ENCODE measurements around the gene DUS2. TPM values are rescaled to one million over a fixed set of nuclear protein-coding genes. Genes with fewer than 3 reads are reported as not detected.
"Not testable (repeated sequence)": the region's sequence is repeated elsewhere in the genome, so short reads cannot be mapped to it uniquely, and the experiment has no call there.

DUS2 gene
- total RNA-seq, 1 experiment from 2014 or later: 33.6 TPM

- intact Hi-C loops (cut with micrococcal nuclease; ENCODE audit: unreplicated experiment): no loop called here
- no peaks in the 10 kb centered on the region for H3K27me3 Mint-ChIP-seq (ENCODE audit: insufficient read depth, unreplicated experiment)
- BruUV-seq (replicated peaks): no TSS peak
- CTCF ChIA-PET: interaction anchor here (0.6 kb wide), 1 partner anchor 620 kb away, joined by 5 read pairs; no protein-coding TSS in a partner anchor
- H3K4me3 Mint-ChIP-seq (ENCODE audit: unreplicated experiment): no peak overlapping the region
- no peaks in the 10 kb centered on the region for H3K36me3 Mint-ChIP-seq (ENCODE audit: insufficient read depth, unreplicated experiment)
- no peak for DNase-seq
- Histone ChIP-seq H3K27me3 (replicated peaks; ENCODE audit: control insufficient read depth, insufficient read depth, low read length) (no peaks in the 10 kb centered on the region), H3K9me3 (no peaks in the 10 kb centered on the region), H3K4me1 (peaks cover 7% of the 10 kb centered on the region), H3K4me3 (ENCODE audit: low read depth, low read length) (no peak overlapping the region), H3K36me3 (ENCODE audit: control insufficient read depth, insufficient read depth, low read length) (no peaks in the 10 kb centered on the region)
- no peaks in the 10 kb centered on the region for H3K9me3 Mint-ChIP-seq (ENCODE audit: unreplicated experiment)
- no peak for TF ChIP-seq CTCF (IDR thresholded peaks at IDR 0.05; ENCODE audit: insufficient read depth in 1 of 2, low read depth in 1 of 2, low read length in 1 of 2, severe bottlenecking in 1 of 2, unreplicated experiment in 1 of 2)
- H3K27ac Mint-ChIP-seq (ENCODE audit: unreplicated experiment): no peak overlapping the region
- POLR2A ChIA-PET: no interaction called here
- H3K4me1 Mint-ChIP-seq (ENCODE audit: low read depth, unreplicated experiment): no peaks in the 10 kb centered on the region
Observed at GRCh38 chr16:67995423-67995822, 27.7 kb upstream of the DUS2 start.

GRCh38 chr16:67996666-67997065 is 26.4 kb upstream of the DUS2 start:
- Histone ChIP-seq H3K36me3 (ENCODE audit: control insufficient read depth, insufficient read depth, low read length) (no peaks in the 10 kb centered on the region), H3K4me1 (peaks cover 7% of the 10 kb centered on the region), H3K27me3 (replicated peaks; ENCODE audit: control insufficient read depth, insufficient read depth, low read length) (no peaks in the 10 kb centered on the region), H3K4me3 (ENCODE audit: low read depth, low read length) (no peak overlapping the region), H3K9me3 (no peaks in the 10 kb centered on the region)
- H3K27ac Mint-ChIP-seq (ENCODE audit: unreplicated experiment): no peak overlapping the region
- no TSS peak for BruUV-seq (replicated peaks)
- H3K27me3 Mint-ChIP-seq (ENCODE audit: insufficient read depth, unreplicated experiment): no peaks in the 10 kb centered on the region
- ChIA-PET POLR2A (no interaction called here), CTCF (no interaction called here)
- intact Hi-C loops (cut with micrococcal nuclease; ENCODE audit: unreplicated experiment): no loop called here
- H3K4me1 Mint-ChIP-seq (ENCODE audit: low read depth, unreplicated experiment): no peaks in the 10 kb centered on the region
- no peak overlapping the region for H3K4me3 Mint-ChIP-seq (ENCODE audit: unreplicated experiment)
- no peaks in the 10 kb centered on the region for H3K9me3 Mint-ChIP-seq (ENCODE audit: unreplicated experiment)
- no peak for TF ChIP-seq CTCF (IDR thresholded peaks at IDR 0.05; ENCODE audit: insufficient read depth in 1 of 2, low read depth in 1 of 2, low read length in 1 of 2, severe bottlenecking in 1 of 2, unreplicated experiment in 1 of 2)
- no peak for DNase-seq
- no peaks in the 10 kb centered on the region for H3K36me3 Mint-ChIP-seq (ENCODE audit: insufficient read depth, unreplicated experiment)

- H3K27me3 Mint-ChIP-seq (ENCODE audit: insufficient read depth, unreplicated experiment); H3K36me3 ChIP-seq (ENCODE audit: control insufficient read depth, insufficient read depth, low read length); H3K4me1 Mint-ChIP-seq (ENCODE audit: low read depth, unreplicated experiment); H3K27me3 ChIP-seq (replicated peaks; ENCODE audit: control insufficient read depth, insufficient read depth, low read length); H3K27ac Mint-ChIP-seq (ENCODE audit: unreplicated experiment); H3K4me3 ChIP-seq (ENCODE audit: low read depth, low read length); DNase-seq; H3K36me3 Mint-ChIP-seq (ENCODE audit: insufficient read depth, unreplicated experiment); intact Hi-C loops (cut with micrococcal nuclease; ENCODE audit: unreplicated experiment); H3K9me3 Mint-ChIP-seq (ENCODE audit: unreplicated experiment); H3K4me3 Mint-ChIP-seq (ENCODE audit: unreplicated experiment); H3K9me3 ChIP-seq; H3K4me1 ChIP-seq; BruUV-seq (replicated peaks): not testable (repeated sequence)
- POLR2A ChIA-PET: interaction anchor here (0.6 kb wide), 1 partner anchor 133 kb away, joined by 6 read pairs; no protein-coding TSS in a partner anchor
- CTCF ChIA-PET: interaction anchor here (0.5 to 1.5 kb wide), 4 partner anchors 29 to 226 kb away, joined by 3 read pairs; no protein-coding TSS in a partner anchor
Observed at GRCh38 chr16:67998231-67998778, 24.8 kb upstream of the DUS2 start.

- H3K27me3 ChIP-seq (replicated peaks; ENCODE audit: control insufficient read depth, insufficient read depth, low read length); DNase-seq; H3K27me3 Mint-ChIP-seq (ENCODE audit: insufficient read depth, unreplicated experiment); H3K36me3 Mint-ChIP-seq (ENCODE audit: insufficient read depth, unreplicated experiment); H3K36me3 ChIP-seq (ENCODE audit: control insufficient read depth, insufficient read depth, low read length); H3K9me3 ChIP-seq; H3K9me3 Mint-ChIP-seq (ENCODE audit: unreplicated experiment); H3K4me3 ChIP-seq (ENCODE audit: low read depth, low read length); H3K4me1 Mint-ChIP-seq (ENCODE audit: low read depth, unreplicated experiment); intact Hi-C loops (cut with micrococcal nuclease; ENCODE audit: unreplicated experiment); H3K27ac Mint-ChIP-seq (ENCODE audit: unreplicated experiment); H3K4me1 ChIP-seq; H3K4me3 Mint-ChIP-seq (ENCODE audit: unreplicated experiment): not testable (repeated sequence)
- BruUV-seq (replicated peaks): TSS peak; percentile 77
- ChIA-PET POLR2A (interaction anchor here (0.6 kb wide), 1 partner anchor 134 kb away, joined by 6 read pairs; no protein-coding TSS in a partner anchor), CTCF (interaction anchor here (0.6 to 1.5 kb wide), 4 partner anchors 28 to 88 kb away, joined by 3 read pairs; no protein-coding TSS in a partner anchor)
Observed at GRCh38 chr16:67998779-67999688, 24.1 kb upstream of the DUS2 start, which contains the start of gene DPEP2. TSS of gene DPEP2 (minus strand) at chr16:67999484. CDS start at chr16:67993212, 6,272 bp downstream.

All from Caco-2 (cell line).